Activated CD8-positive, alpha-beta memory T cell treated with anti-CD3 and anti-CD28 coated beads for 4 hours (primary cell): ENCODE data around the gene IL32.

Experiments used
- DNase-seq, 2 donors: peaks; one replicate each; pipeline ENCODE4 v3.0.0-alpha.2; 2020; ENCODE audit warnings: low read depth in 2 of 2

IL32 gene

GRCh38 chr16:3115561-3115960 lies 50.1 kb downstream of the IL32 start:
- DNase-seq, result no peak

GRCh38 chr16:3118204-3118790 lies 52.9 kb downstream of the IL32 start:
- DNase-seq, result no peak

- DNase-seq, result no peak
These were observed 53.4 kb downstream of the IL32 start for GRCh38 chr16:3118846-3119245.
